ENCODE data around the gene UBA52. TPM values are rescaled to one million over a fixed set of nuclear protein-coding genes. Genes with fewer than 3 reads are reported as not detected.

The UBA52 gene
- total RNA-seq, 6 donors from 2014 or later, result 127 to 988 (median 458) TPM

DNA sequence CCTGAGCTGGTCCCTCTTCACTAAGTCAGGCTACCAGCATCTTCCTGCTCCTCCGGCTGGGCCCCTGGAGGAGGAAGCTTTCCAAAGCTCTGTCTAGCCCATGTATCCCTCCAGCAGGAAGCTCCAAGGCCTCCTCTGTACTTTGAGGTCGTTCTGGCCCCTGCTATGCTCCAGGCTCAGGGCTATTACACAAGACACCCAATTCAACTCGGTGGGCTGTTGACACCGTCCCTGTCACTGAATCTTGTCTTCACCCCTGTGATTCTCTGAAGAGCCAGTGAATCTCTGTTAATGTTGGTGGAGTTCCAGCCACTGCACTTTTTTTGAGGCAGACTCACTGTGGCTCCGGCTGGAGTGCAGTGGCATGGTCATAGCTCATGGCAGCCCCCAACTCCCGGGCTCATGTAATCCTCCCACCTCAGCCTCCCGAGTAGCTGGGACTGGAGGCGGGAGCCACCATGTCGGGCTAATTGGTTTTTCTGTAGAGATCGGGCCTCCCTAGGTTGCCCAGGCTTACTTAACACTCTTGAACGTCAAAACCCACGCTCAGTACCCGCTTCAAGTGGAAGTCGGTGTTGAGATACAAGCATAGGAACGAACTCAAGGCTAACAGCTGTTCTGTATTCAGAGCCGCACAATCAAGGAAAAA, 16.4 kb downstream of the UBA52 start:
- Histone ChIP-seq H3K4me1 (peaks cover 19 to 29% (median 22%) of the 10 kb centered on the region in 4 donors), H3K9me3 (no peaks in the 10 kb centered on the region), H3K36me3 (peaks cover 0 to 15% (median 9%) of the 10 kb centered on the region in 4 donors), H3K4me3 (peak overlapping the region; percentile 60 to 93 (median 86)), H3K27me3 (no peaks in the 10 kb centered on the region), H3K27ac (peak overlapping the region; percentile 78 to 88 (median 84))
- TF ChIP-seq, protein P1, sequence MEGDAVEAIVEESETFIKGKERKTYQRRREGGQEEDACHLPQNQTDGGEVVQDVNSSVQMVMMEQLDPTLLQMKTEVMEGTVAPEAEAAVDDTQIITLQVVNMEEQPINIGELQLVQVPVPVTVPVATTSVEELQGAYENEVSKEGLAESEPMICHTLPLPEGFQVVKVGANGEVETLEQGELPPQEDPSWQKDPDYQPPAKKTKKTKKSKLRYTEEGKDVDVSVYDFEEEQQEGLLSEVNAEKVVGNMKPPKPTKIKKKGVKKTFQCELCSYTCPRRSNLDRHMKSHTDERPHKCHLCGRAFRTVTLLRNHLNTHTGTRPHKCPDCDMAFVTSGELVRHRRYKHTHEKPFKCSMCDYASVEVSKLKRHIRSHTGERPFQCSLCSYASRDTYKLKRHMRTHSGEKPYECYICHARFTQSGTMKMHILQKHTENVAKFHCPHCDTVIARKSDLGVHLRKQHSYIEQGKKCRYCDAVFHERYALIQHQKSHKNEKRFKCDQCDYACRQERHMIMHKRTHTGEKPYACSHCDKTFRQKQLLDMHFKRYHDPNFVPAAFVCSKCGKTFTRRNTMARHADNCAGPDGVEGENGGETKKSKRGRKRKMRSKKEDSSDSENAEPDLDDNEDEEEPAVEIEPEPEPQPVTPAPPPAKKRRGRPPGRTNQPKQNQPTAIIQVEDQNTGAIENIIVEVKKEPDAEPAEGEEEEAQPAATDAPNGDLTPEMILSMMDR (IDR thresholded peaks at IDR 0.05), result no peak
- TF ChIP-seq EP300 (IDR thresholded peaks at IDR 0.05) (no peak), POLR2AphosphoS5 (IDR thresholded peaks at IDR 0.05) (no peak), POLR2A (IDR thresholded peaks at IDR 0.05) (no peak)
- DNase-seq (no peak), ATAC-seq (ENCODE audit: low FRiP score in 2 of 2) (no peak)
- WGBS, 2 donors, result 33 to 37% methylated on average over 6 to 16 of the region's 16 CpGs

DNA sequence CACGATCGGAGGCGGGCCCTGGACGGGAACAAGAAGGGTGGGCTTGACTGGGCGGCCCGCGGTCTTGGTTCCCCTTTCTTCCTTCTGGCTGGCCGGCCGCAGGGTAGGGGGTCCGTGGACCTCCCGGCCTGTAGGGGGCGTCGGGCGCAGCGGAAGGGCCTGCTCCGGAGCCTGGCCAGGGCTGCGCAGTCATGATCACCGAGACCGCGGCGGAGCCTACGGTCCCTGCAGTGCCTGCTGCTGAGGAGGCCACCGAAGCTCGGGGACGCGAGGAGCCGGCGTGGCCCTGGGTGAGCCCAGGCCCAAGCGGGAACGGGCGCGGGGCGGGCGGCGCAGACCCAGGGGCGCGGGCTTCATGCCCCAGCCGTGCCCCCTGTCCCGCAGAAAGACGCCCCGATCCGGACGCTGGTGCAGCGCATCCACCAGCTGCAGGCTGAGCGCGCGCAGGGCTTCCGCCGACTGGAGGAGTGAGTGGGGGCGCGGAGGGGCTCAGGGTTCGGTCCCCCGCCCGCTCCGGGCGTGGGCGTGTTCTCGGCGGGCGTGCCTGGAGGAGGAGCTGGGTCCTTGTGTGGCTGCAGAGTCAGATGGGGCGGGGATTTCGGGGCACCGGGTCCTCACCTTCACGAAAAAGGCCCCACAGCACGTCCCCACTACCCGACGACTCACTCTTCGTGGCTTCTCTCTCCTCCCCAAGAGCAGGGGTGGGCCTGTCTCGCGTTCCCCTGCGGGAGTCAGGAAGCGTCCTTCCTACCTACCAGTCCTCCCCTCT, 17.1 kb downstream of the UBA52 start, which contains the start of gene REX1BD:
TSS of gene REX1BD (plus strand) at position 188 of the 769 bp plus-strand sequence. CDS start at position 192, 4 bp downstream.
- Histone ChIP-seq H3K4me3 (peak within 1 kb of the TSS; percentile 60 to 93 (median 86)), H3K36me3 (peaks cover 0 to 15% (median 9%) of the 10 kb centered on the region in 4 donors), H3K27ac (peak within 1 kb of the TSS; percentile 78 to 88 (median 84)), H3K4me1 (peaks cover 20 to 30% (median 24%) of the 10 kb centered on the region in 4 donors), H3K9me3 (no peaks in the 10 kb centered on the region), H3K27me3 (no peaks in the 10 kb centered on the region)
- TF ChIP-seq, protein P1 (IDR thresholded peaks at IDR 0.05), result peak; percentile 74 to 95 (median 92)
- TF ChIP-seq POLR2A (IDR thresholded peaks at IDR 0.05), result peak in 2 of 4 donors; percentile 25 to 67
- TF ChIP-seq EP300 (IDR thresholded peaks at IDR 0.05), result no peak
- peak; percentile 38 to 43 for TF ChIP-seq POLR2AphosphoS5 (IDR thresholded peaks at IDR 0.05)
- DNase-seq, result peak; percentile 82 to 95
- peak; percentile 93 to 96 for ATAC-seq (ENCODE audit: low FRiP score in 2 of 2)
- WGBS, 2 donors, result 0 to 5% methylated on average over 4 to 40 of the region's 72 CpGs

DNA sequence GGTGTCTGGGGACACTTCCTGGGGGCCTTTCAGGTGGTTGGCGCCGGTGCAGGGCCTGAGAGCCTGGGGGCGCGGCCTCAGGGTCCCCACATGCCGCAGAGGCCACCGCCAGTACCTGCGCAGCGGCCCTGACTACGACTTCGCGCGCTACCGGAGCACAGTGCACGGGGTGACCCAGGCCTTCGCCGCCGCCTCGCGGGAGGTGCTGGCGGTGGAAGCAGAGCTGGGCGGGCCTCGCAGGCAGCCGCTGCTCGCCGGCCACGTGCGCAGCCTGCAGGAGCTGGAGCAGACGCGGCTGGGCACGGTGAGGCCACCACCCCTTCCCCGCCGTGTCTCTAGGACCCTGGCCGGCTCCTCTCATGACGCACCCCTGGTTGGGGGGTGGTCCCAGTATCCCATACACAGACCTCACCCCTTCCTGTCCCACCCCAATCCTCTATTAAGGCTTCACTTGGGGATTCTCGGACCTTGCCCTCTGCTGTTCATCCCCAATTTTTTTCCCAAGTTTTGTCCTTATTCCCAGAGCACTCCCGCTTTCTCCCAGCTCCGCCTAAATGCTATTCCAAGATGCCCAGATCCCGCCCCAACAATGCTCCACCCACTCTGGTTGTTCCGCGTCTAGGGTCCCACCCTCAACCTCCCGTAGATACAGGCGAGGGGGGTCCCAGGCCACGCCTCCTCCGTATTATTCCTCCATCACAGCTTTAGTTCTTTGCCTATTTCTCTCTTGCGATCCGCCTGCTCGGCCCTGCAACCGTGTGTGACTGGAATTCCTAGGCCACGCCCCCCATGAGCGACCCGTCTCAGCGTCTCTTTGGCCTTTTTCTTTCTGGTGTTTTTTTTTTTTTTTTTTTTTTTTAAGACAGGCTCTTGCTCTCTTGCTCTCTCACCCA, 18.0 kb downstream of the UBA52 start:
- DNase-seq (peak; percentile 65 to 94), ATAC-seq (ENCODE audit: low FRiP score in 2 of 2) (peak; percentile 76 to 86)
- Histone ChIP-seq H3K4me1 (peaks cover 28 to 38% (median 32%) of the 10 kb centered on the region in 4 donors), H3K27me3 (no peaks in the 10 kb centered on the region), H3K36me3 (peaks cover 0 to 15% (median 9%) of the 10 kb centered on the region in 4 donors), H3K27ac (peak overlapping the region; percentile 78 to 88 (median 84)), H3K9me3 (no peaks in the 10 kb centered on the region), H3K4me3 (peak overlapping the region; percentile 60 to 93 (median 86))
- TF ChIP-seq, protein P1 (IDR thresholded peaks at IDR 0.05), result peak in 4 of 6 experiments; percentile 38 to 66 (median 57)
- TF ChIP-seq POLR2A (IDR thresholded peaks at IDR 0.05), result no peak
- TF ChIP-seq EP300 (IDR thresholded peaks at IDR 0.05), result no peak
- peak in 1 of 2 donors; percentile 14 for TF ChIP-seq POLR2AphosphoS5 (IDR thresholded peaks at IDR 0.05)
- WGBS, 2 donors, result 23 to 35% methylated on average over 23 to 37 of the region's 52 CpGs
